Astrocyte of the cerebellum (primary cell): ENCODE results near the gene LCN2.

ENCODE experiments used
- DNase-seq: peaks from one replicate; pipeline ENCODE4 v3.0.0-alpha.2; 2011; ENCODE audit warnings: low read depth
- H3K4me3 ChIP-seq: 2 replicates; pipeline ENCODE4 v1.5.1; 2011; ENCODE audit warnings: mild to moderate bottlenecking, low read depth, low read length, moderate library complexity
- in situ Hi-C: cut with HindIII; loops from 2 replicates; pipeline ENCODE4 v1.10.0; 2017; ENCODE audit warnings: low sequenced_read_pairs
- TF ChIP-seq, protein P1 (sequence below): IDR thresholded peaks from 2 replicates; pipeline ENCODE4 v1.5.1; 2012; ENCODE audit warnings: low read length, low read depth, moderate library complexity, mild to moderate bottlenecking; ENCODE audit errors: missing control alignments

Gene LCN2

DNA sequence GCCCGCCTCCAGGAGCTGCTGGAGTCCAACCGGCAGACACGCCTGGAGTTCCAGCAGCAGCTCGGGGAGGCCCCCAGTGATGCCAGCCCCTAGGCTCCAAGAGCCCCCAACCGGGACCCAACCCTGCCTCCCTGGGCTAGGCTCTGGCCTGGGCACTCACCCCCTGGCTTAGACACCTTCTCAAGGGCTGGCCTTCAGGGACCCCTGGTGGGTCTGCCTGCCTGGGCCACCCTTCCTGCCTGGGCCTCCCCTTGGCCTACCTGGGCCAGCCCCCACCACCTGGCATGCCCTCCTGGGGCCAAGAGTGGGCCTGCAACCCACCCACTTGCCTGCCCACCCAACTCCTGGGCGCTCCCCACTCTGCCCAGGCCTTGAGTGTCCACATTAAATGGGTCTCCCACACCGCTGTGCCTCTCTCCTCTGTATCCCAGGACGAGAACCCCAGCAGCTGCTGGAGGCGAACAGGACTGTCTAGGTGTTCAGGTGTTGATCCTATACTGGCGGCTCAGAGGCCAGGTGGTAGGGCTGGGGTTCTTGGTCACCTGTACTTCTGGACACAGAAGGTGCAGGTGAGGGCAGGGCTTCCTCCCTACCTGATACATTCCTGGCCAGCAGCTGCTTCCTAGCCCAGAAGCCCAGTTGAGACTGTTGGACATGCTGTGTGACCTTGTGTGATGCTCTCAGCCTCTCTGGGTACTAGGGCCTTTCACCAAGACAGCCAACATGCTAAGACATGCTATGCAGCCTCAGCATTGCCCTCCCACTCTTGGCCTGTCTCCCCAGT lies 14.5 kb downstream of the LCN2 start:
- H3K4me3 ChIP-seq = no peak overlapping the region
- DNase-seq = no peak
- TF ChIP-seq, protein P1, sequence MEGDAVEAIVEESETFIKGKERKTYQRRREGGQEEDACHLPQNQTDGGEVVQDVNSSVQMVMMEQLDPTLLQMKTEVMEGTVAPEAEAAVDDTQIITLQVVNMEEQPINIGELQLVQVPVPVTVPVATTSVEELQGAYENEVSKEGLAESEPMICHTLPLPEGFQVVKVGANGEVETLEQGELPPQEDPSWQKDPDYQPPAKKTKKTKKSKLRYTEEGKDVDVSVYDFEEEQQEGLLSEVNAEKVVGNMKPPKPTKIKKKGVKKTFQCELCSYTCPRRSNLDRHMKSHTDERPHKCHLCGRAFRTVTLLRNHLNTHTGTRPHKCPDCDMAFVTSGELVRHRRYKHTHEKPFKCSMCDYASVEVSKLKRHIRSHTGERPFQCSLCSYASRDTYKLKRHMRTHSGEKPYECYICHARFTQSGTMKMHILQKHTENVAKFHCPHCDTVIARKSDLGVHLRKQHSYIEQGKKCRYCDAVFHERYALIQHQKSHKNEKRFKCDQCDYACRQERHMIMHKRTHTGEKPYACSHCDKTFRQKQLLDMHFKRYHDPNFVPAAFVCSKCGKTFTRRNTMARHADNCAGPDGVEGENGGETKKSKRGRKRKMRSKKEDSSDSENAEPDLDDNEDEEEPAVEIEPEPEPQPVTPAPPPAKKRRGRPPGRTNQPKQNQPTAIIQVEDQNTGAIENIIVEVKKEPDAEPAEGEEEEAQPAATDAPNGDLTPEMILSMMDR = no peak
- in situ Hi-C loops = no loop called here

GRCh38 chr9:128164307-128164885 lies 15.1 kb downstream of the LCN2 start:
- DNase-seq = no peak
- TF ChIP-seq, protein P1 = no peak
- H3K4me3 ChIP-seq = no peak overlapping the region
- in situ Hi-C loops = no loop called here

- TF ChIP-seq, protein P1 = no peak
- in situ Hi-C loops = no loop called here
Observed at GRCh38 chr9:128166169-128166568, 16.9 kb downstream of the LCN2 start.

GRCh38 chr9:128167209-128167608 lies 18.0 kb downstream of the LCN2 start:
- TF ChIP-seq, protein P1 = no peak
- no peak overlapping the region for H3K4me3 ChIP-seq
- DNase-seq = no peak
- in situ Hi-C loops = no loop called here

More at GRCh38 chr9:128166169-128166568, 16.9 kb downstream of the LCN2 start:
- no peak overlapping the region for H3K4me3 ChIP-seq
- DNase-seq = no peak

DNA sequence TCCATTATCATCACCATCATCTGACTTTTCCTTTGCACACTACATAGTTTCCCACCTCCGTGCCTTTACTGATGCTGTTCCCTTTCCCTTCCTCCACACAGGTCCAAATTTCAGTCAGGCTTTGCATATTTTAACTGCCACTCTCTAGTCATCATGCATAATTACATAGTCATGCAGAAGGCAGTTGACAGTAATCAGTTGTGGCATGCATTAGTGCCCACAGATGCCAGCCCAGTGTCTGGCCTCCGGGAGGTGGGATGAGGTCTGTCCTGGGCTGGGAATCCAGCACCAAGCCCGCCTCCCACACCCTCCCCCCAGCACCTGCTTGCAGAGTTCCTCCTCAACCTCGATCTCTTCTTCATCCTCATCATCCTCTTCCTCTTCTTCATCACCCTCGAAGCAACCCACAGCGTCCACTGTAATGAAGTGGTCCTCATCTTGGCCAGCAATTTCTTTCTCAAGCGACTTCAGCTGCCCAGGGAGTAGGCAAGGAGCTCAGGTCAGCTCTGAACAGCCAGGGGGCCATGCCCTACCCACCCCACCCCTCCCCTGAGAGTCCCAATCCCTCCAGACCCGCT lies 19.6 kb downstream of the LCN2 start:
- TF ChIP-seq, protein P1 = no peak
- DNase-seq = no peak
- no peak overlapping the region for H3K4me3 ChIP-seq
- in situ Hi-C loops = no loop called here

DNA sequence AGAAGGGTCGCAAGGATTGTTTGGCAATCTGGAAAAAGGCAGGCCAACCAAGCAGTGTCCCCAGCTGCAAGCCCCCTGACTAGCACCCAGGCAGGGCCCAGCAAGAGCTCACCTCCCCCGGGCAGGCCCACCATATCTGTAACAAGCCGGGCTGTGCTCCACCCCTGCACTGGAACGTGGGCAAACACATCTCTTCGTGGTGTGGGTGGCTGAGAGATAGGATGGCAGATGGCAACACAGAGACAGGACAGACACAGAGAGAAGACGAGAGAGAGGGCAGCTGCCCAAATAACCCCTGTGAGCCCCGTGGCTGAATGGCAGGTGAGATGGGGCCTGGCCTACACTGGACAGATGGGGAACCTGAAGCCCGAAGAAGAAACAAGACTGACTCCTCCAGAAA lies 20.2 kb downstream of the LCN2 start:
- H3K4me3 ChIP-seq = no peak overlapping the region
- no peak for DNase-seq
- in situ Hi-C loops = no loop called here
- TF ChIP-seq, protein P1 = no peak
